IMR-90 (cell line): ENCODE measurements around the gene MAK. TPM values are rescaled to one million over a fixed set of nuclear protein-coding genes. Genes with fewer than 3 reads are reported as not detected.

Source experiments
- ATAC-seq: fragments of 200-7000 bp; cut with Tn5 transposase; 2 replicates; pipeline ENCODE4 v1.9.1; 2020; ENCODE audit warnings: low read depth, mild to moderate bottlenecking, moderate library complexity
- BruUV-seq: library from RNA; stranded (reverse); fragments of 400-500 nt; replicated peaks from 2 replicates; lab custom pipeline; 2021; lab: Mats Ljungman, UMichigan
- CTCF ChIA-PET: fragments of 300-600 bp; formaldehyde crosslinking; extraction: SDS; loops from one replicate; lab custom pipeline; 2021; ENCODE audit warnings: antibody characterized with exemption; lab: Yijun Ruan, JAX
- POLR2A ChIA-PET: fragments of 300-600 bp; sonication (Branson Sonifier 250); formaldehyde crosslinking; loops from one replicate; lab custom pipeline; 2022; ENCODE audit warnings: antibody characterized with exemption; ENCODE audit not compliant: unreplicated experiment; lab: Charles Lee
- DNase-seq: peaks from one replicate; pipeline ENCODE4 v3.0.0; 2013
- H2AFZ ChIP-seq: replicated peaks from 2 replicates; pipeline ENCODE3; 2013; ENCODE audit warnings: low read length, mild to moderate bottlenecking; ENCODE audit not compliant: poor library complexity
- H2AK5ac ChIP-seq: 2 replicates; pipeline ENCODE4 v1.6.1; 2013; ENCODE audit warnings: low read depth, low read length, inconsistent platforms
- H2AK9ac ChIP-seq: replicated peaks from 2 replicates; pipeline ENCODE3; 2013; ENCODE audit warnings: mild to moderate bottlenecking, low read depth, low read length, moderate library complexity; ENCODE audit not compliant: poor library complexity
- H2BK120ac ChIP-seq: 2 replicates; pipeline ENCODE4 v1.6.1; 2013; ENCODE audit warnings: low read depth, low read length, inconsistent platforms
- H2BK15ac ChIP-seq: 3 replicates; pipeline ENCODE4 v1.6.1; 2013; ENCODE audit warnings: low read depth, low read length, inconsistent platforms
- H2BK20ac ChIP-seq: 2 replicates; pipeline ENCODE4 v1.6.1; 2013; ENCODE audit warnings: low read depth, mild to moderate bottlenecking, inconsistent platforms, low read length, moderate library complexity
- H2BK5ac ChIP-seq: 2 replicates; pipeline ENCODE4 v1.6.1; 2013; ENCODE audit warnings: mild to moderate bottlenecking, low read depth, low read length, inconsistent platforms; ENCODE audit not compliant: poor library complexity, severe bottlenecking
- H3K14ac ChIP-seq: replicated peaks from 2 replicates; pipeline ENCODE4 v1.6.1; 2013; ENCODE audit warnings: low read depth, low read length, inconsistent platforms
- H3K18ac ChIP-seq: 2 replicates; pipeline ENCODE4 v1.6.1; 2013; ENCODE audit warnings: low read depth, low read length, control low read depth
- H3K23ac ChIP-seq: 2 replicates; pipeline ENCODE4 v1.6.1; 2013; ENCODE audit warnings: low read depth, low read length, inconsistent platforms
- H3K27ac ChIP-seq: 2 replicates; pipeline ENCODE4 v1.5.1; 2013; ENCODE audit warnings: mild to moderate bottlenecking, control low read depth, low read length; ENCODE audit not compliant: insufficient read depth
- H3K27me3 ChIP-seq: 2 replicates; pipeline ENCODE4 v1.6.1; 2013; ENCODE audit warnings: low read length; ENCODE audit not compliant: control insufficient read depth, insufficient read depth
- H3K36me3 ChIP-seq: 2 replicates; pipeline ENCODE4 v1.6.1; 2013; ENCODE audit warnings: low read length, mixed read lengths; ENCODE audit not compliant: control insufficient read depth, insufficient read depth
- H3K4ac ChIP-seq: 2 replicates; pipeline ENCODE4 v1.6.1; 2013; ENCODE audit warnings: low read depth, low read length, inconsistent platforms
- H3K4me1 ChIP-seq: 2 replicates; pipeline ENCODE4 v1.6.1; 2013; ENCODE audit warnings: low read length, mixed read lengths; ENCODE audit not compliant: control insufficient read depth, insufficient read depth
- H3K4me2 ChIP-seq: 2 replicates; pipeline ENCODE4 v1.6.1; 2013; ENCODE audit warnings: low read depth, mild to moderate bottlenecking, control low read depth, low read length, moderate library complexity
- H3K4me3 ChIP-seq: 2 replicates; pipeline ENCODE4 v1.5.1; 2013; ENCODE audit warnings: low read depth, mild to moderate bottlenecking, control low read depth, low read length, moderate library complexity; ENCODE audit not compliant: insufficient read depth
- H3K56ac ChIP-seq: 2 replicates; pipeline ENCODE4 v1.6.1; 2013; ENCODE audit warnings: low read length, inconsistent platforms; ENCODE audit not compliant: insufficient read depth; ENCODE audit errors: extremely low read depth
- H3K79me1 ChIP-seq, 2 experiments: 2 replicates each; pipeline ENCODE4 v1.6.1; 2013; ENCODE audit warnings: low read length in 2 of 2, inconsistent platforms in 1 of 2, low read depth in 1 of 2
- H3K9ac ChIP-seq: 2 replicates; pipeline ENCODE4 v1.6.1; 2013; ENCODE audit warnings: low read depth, low read length, control low read depth
- H3K9me1 ChIP-seq: 2 replicates; pipeline ENCODE4 v1.6.1; 2013; ENCODE audit warnings: low read length, inconsistent platforms; ENCODE audit not compliant: insufficient read depth
- H3K9me3 ChIP-seq: 2 replicates; pipeline ENCODE4 v1.6.1; 2013; ENCODE audit warnings: low read length; ENCODE audit not compliant: control insufficient read depth, insufficient read depth
- H4K20me1 ChIP-seq: 2 replicates; pipeline ENCODE4 v1.6.1; 2013; ENCODE audit warnings: low read length, inconsistent platforms; ENCODE audit not compliant: insufficient read depth
- H4K5ac ChIP-seq: 2 replicates; pipeline ENCODE4 v1.6.1; 2013; ENCODE audit warnings: mild to moderate bottlenecking, low read depth, low read length, control low read depth
- H4K8ac ChIP-seq, 2 experiments: 2 replicates each; pipeline ENCODE4 v1.6.1; 2013; ENCODE audit warnings: low read depth in 2 of 2, low read length in 2 of 2, control low read depth in 1 of 2, inconsistent platforms in 1 of 2
- H4K91ac ChIP-seq: 2 replicates; pipeline ENCODE4 v1.6.1; 2013; ENCODE audit warnings: low read depth, low read length, inconsistent platforms; ENCODE audit not compliant: insufficient read depth
- FOS ChIP-seq: fragments of 150-350 bp; IDR thresholded peaks from 2 replicates; pipeline ENCODE4 v1.6.1; 2016; ENCODE audit warnings: low read depth, low read length
- MAZ ChIP-seq: IDR thresholded peaks from 2 replicates; pipeline ENCODE4 v1.6.1; 2012; ENCODE audit warnings: low read depth, mild to moderate bottlenecking, low read length, improper control_type of control experiment, moderate library complexity, borderline replicate concordance
- MXI1 ChIP-seq: IDR thresholded peaks from 2 replicates; pipeline ENCODE4 v1.6.1; 2012; ENCODE audit warnings: low read depth, mild to moderate bottlenecking, low read length, moderate library complexity, borderline replicate concordance
- RFX5 ChIP-seq: IDR thresholded peaks from 2 replicates; pipeline ENCODE4 v1.8.0; 2012; ENCODE audit warnings: low read depth, mild to moderate bottlenecking, low read length, moderate library complexity
- SMC3 ChIP-seq: fragments of 150-350 bp; IDR thresholded peaks from 2 replicates; pipeline ENCODE4 v1.6.1; 2016; ENCODE audit warnings: low read depth, mild to moderate bottlenecking, antibody characterized with exemption, low read length, moderate library complexity
- WGBS, 2 experiments: methylation state at CpG; one replicate each; pipeline versions ENCODE4 v1.1.5 to v1.1.7; 2013; ENCODE audit warnings: missing lambda C conversion rate in 2 of 2; ENCODE audit not compliant: insufficient read length in 1 of 2; ENCODE audit errors: extremely low coverage in 2 of 2; 5-methylcytosine and 5-hydroxymethylcytosine counted together
- dilution Hi-C: fragments of 300-500 bp; cut with HindIII; formaldehyde crosslinking; loops from one replicate; pipeline ENCODE4 v1.14.3; 2018; ENCODE audit warnings: low sequenced_read_pairs; ENCODE audit not compliant: unreplicated experiment
- in situ Hi-C: fragments of 300-500 bp; cut with MboI; formaldehyde crosslinking; loops from 3 replicates; pipeline ENCODE4 v1.14.3; 2019; ENCODE audit warnings: low sequenced_read_pairs, inconsistent platforms, mixed read lengths
- intact Hi-C: fragments of 100-400 bp; cut with micrococcal nuclease; formaldehyde crosslinking; loops from 2 replicates; pipeline ENCODE4 v1.10.0; 2022
- polyA plus RNA-seq, 3 experiments: library from polyadenylated mRNA; depleted of rRNA; stranded (reverse); fragments of >200 nt; gene quantifications; 2 replicates each; pipeline ENCODE4 v1.2.3, GENCODE V29; 2012; ENCODE audit warnings: low replicate concordance in 1 of 3
- total RNA-seq: library from RNA; depleted of rRNA; stranded (reverse); fragments of >200 nt; gene quantifications from 2 replicates; pipeline ENCODE4 v1.2.3, GENCODE V29; 2012

Gene MAK
- total and polyA plus RNA-seq, 2 of the 4 experiments (the other 2 are of a cell fraction), result not detected

DNA sequence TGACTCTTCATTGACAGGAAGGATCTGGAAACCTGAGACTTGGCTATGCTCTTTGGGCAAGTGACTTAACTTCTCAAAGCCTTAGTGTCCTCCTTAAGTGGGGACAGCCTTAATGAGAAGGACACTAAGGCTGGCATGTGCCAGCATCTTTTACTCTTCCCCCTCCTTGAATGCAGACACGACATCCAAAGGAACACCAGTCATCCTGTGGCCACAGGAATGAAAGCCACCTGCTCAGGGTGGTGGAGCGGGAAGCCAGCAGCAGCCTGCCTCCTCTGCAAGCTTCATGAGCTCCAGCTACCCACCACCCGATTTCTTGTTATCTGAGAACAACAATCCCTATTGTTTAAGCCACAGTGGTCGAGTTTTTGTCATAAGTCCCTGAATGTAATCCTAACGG lies 46.2 kb downstream of the MAK start:
- no peak overlapping the region for H3K4me3 ChIP-seq
- H3K9me1 ChIP-seq, result peaks cover 2% of the 10 kb centered on the region; the same call in 1 of the 2 replicates
- no peak overlapping the region for H3K56ac ChIP-seq
- H2BK120ac ChIP-seq, result no peak overlapping the region
- no peak overlapping the region for H3K23ac ChIP-seq
- H2BK5ac ChIP-seq, result no peak overlapping the region
- H3K36me3 ChIP-seq, result no peaks in the 10 kb centered on the region
- no peak overlapping the region for H2BK20ac ChIP-seq
- dilution Hi-C loops, result no loop called here
- TF ChIP-seq MXI1, result no peak
- TF ChIP-seq MAZ, result no peak
- no peak for TF ChIP-seq SMC3
- TF ChIP-seq RFX5, result no peak
- no peak for TF ChIP-seq FOS
- no peak overlapping the region for H4K91ac ChIP-seq
- H2BK15ac ChIP-seq, result no peak overlapping the region
- H2AFZ ChIP-seq, result no peak overlapping the region
- H3K79me1 ChIP-seq, result no peaks in the 10 kb centered on the region
- no peak overlapping the region for H4K8ac ChIP-seq
- no peak for ATAC-seq
- H3K4ac ChIP-seq, result no peak overlapping the region
- H3K9me3 ChIP-seq, result no peaks in the 10 kb centered on the region
- H4K20me1 ChIP-seq, result no peaks in the 10 kb centered on the region
- WGBS, 2 experiments, result no CpG with 5 or more reads among the region's 5 CpGs
- H3K4me1 ChIP-seq, result no peaks in the 10 kb centered on the region; the same call in 1 of the 2 replicates
- ChIA-PET POLR2A (no interaction called here), CTCF (no interaction called here)
- H4K5ac ChIP-seq, result no peak overlapping the region
- H3K4me2 ChIP-seq, result no peak overlapping the region
- H3K18ac ChIP-seq, result no peak overlapping the region
- in situ Hi-C loops, result no loop called here
- no peaks in the 10 kb centered on the region for H3K27me3 ChIP-seq
- DNase-seq, result no peak
- no peak overlapping the region for H3K27ac ChIP-seq
- no peak overlapping the region for H2AK5ac ChIP-seq
- H2AK9ac ChIP-seq, result no peak overlapping the region
- BruUV-seq, result no TSS peak
- intact Hi-C loops, result no loop called here
- no peak overlapping the region for H3K9ac ChIP-seq
- no peak overlapping the region for H3K14ac ChIP-seq
